Glutamatergic neuron (in vitro differentiated cells): ENCODE data around the gene OR2T5. TPM values are rescaled to one million over a fixed set of nuclear protein-coding genes. Genes with fewer than 3 reads are reported as not detected.
"Not testable (repeated sequence)": the region's sequence is repeated elsewhere in the genome, so short reads cannot be mapped to it uniquely, and the experiment has no call there.

Experiments
- DNase-seq: peaks from one replicate; pipeline ENCODE4 v3.0.0; 2022
- H3K27ac Mint-ChIP-seq: one replicate; pipeline ENCODE4 v1.8.0; 2020; ENCODE audit warnings: mild to moderate bottlenecking, mixed read lengths, inconsistent platforms; ENCODE audit not compliant: unreplicated experiment
- H3K27me3 Mint-ChIP-seq: one replicate; pipeline ENCODE4 v1.8.0; 2020; ENCODE audit warnings: mild to moderate bottlenecking, moderate library complexity, mixed read lengths, inconsistent platforms; ENCODE audit not compliant: unreplicated experiment
- H3K36me3 Mint-ChIP-seq: one replicate; pipeline ENCODE4 v1.8.0; 2020; ENCODE audit warnings: mild to moderate bottlenecking, mixed read lengths, inconsistent platforms; ENCODE audit not compliant: unreplicated experiment
- H3K4me1 Mint-ChIP-seq: one replicate; pipeline ENCODE4 v1.8.0; 2020; ENCODE audit warnings: mild to moderate bottlenecking, low read depth, mixed read lengths, inconsistent platforms; ENCODE audit not compliant: unreplicated experiment
- H3K4me3 Mint-ChIP-seq: one replicate; pipeline ENCODE4 v1.8.0; 2020; ENCODE audit warnings: mild to moderate bottlenecking, mixed read lengths, inconsistent platforms; ENCODE audit not compliant: unreplicated experiment
- H3K9me3 Mint-ChIP-seq: one replicate; pipeline ENCODE4 v1.8.0; 2020; ENCODE audit warnings: mild to moderate bottlenecking, moderate library complexity, mixed read lengths, inconsistent platforms; ENCODE audit not compliant: unreplicated experiment
- CTCF ChIP-seq: fragments of 200-600 bp; sonication (generic); IDR thresholded peaks from one replicate; pipeline ENCODE4 v1.5.0; 2021; ENCODE audit not compliant: partially characterized antibody, unreplicated experiment
- total RNA-seq: library from RNA; stranded (reverse); fragmentation: NEBNext Ultra II Directional; extraction: Animal tissue kit (Norgen Biotek cat#: 25700); gene quantifications from one replicate; pipeline ENCODE4 v1.2.1, GENCODE V29; 2021; ENCODE audit not compliant: unreplicated experiment

Gene OR2T5
- total RNA-seq, 1 donor from 2014 or later = not detected

DNA sequence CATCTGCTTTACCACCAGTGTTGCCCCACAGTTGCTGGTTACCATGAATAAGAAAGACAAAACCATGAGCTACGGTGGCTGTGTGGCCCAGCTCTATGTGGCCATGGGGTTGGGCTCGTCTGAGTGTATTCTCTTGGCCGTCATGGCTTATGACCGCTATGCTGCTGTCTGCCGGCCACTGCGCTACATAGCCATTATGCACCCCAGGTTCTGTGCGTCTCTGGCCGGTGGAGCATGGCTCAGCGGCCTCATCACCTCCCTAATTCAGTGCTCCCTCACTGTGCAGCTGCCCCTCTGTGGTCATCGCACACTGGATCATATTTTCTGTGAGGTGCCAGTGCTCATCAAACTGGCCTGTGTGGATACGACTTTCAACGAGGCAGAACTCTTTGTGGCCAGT, 33.5 kb downstream of the OR2T5 start:
- no peak overlapping the region for H3K4me3 Mint-ChIP-seq
- peaks cover 5% of the 10 kb centered on the region for H3K36me3 Mint-ChIP-seq
- no peak for TF ChIP-seq CTCF
- no peaks in the 10 kb centered on the region for H3K4me1 Mint-ChIP-seq
- no peak for DNase-seq
- H3K27me3 Mint-ChIP-seq = peaks cover 5% of the 10 kb centered on the region
- H3K27ac Mint-ChIP-seq = no peak overlapping the region
- peaks cover 12% of the 10 kb centered on the region for H3K9me3 Mint-ChIP-seq

DNA sequence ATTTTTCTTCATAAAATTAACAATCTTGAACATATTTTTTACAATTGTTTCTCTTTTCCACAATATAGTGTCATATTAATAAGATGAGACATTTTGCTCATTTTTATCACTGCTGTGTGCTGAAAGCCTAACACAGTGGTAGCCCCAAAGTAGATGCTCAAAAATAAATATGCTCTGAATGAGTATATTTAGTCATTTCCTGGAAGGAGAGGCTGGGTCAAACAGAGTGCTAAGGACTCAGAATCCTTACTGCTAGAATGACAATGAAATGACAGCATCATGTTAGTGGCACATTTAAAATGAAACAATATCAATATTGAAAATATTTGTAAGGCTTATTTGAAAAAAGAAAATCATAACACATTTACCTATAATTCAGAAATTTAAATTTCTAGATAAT, 49.1 kb downstream of the OR2T5 start:
- not testable (repeated sequence) for H3K9me3 Mint-ChIP-seq, H3K4me3 Mint-ChIP-seq, H3K27me3 Mint-ChIP-seq, H3K36me3 Mint-ChIP-seq, DNase-seq, H3K4me1 Mint-ChIP-seq, H3K27ac Mint-ChIP-seq

Other genes starting within 250 kb of the OR2T5 start
- gene OR2T33, start 210.6 kb upstream of the OR2T5 start, total RNA-seq = not detected
- gene OR2T12, start 185.2 kb upstream of the OR2T5 start, total RNA-seq = not detected
- gene OR2M7, start 164.0 kb upstream of the OR2T5 start, total RNA-seq = not detected
- not detected for gene OR14C36, start 139.8 kb upstream of the OR2T5 start, total RNA-seq
- not detected for gene OR2T4, start 126.9 kb upstream of the OR2T5 start, total RNA-seq
- not detected for gene OR2T6, start 112.8 kb upstream of the OR2T5 start, total RNA-seq
- gene OR2T1, start 85.5 kb upstream of the OR2T5 start, total RNA-seq = not detected
- not detected for gene OR2T2, start 43.0 kb upstream of the OR2T5 start, total RNA-seq
- gene OR2T3, start 15.2 kb upstream of the OR2T5 start, total RNA-seq = not detected
- not detected for gene OR2G6, start 19.5 kb downstream of the OR2T5 start, total RNA-seq
- gene OR2T29, start 74.2 kb downstream of the OR2T5 start, total RNA-seq = not detected
- not detected for gene OR2T34, start 86.2 kb downstream of the OR2T5 start, total RNA-seq
- gene OR2T10, start 109.1 kb downstream of the OR2T5 start, total RNA-seq = not detected
- not detected for gene OR2T11, start 146.5 kb downstream of the OR2T5 start, total RNA-seq
- gene OR2T35, start 156.7 kb downstream of the OR2T5 start, total RNA-seq = not detected
- not detected for gene OR2T27, start 166.9 kb downstream of the OR2T5 start, total RNA-seq
- not detected for gene OR14I1, start 214.2 kb downstream of the OR2T5 start, total RNA-seq